GM23338 (cell line): Measurements from ENCODE around the gene SEZ6L.

Experiments
- CTCF ChIP-seq, 2 experiments: fragments of 200-600 bp in 1 of 2; sonication (generic) in 1 of 2; conservative IDR thresholded peaks; 2 replicates each; pipeline versions ENCODE4 v1.5.1 to v1.6.1; 2016 to 2017; ENCODE audit warnings: antibody characterized with exemption in 2 of 2, low read depth in 2 of 2, mild to moderate bottlenecking in 2 of 2, moderate library complexity in 1 of 2
- EZH2 ChIP-seq: fragments of 200-600 bp; sonication (generic); IDR thresholded peaks from one replicate; pipeline ENCODE4 v1.8.0; 2017; ENCODE audit warnings: antibody characterized with exemption, mild to moderate bottlenecking, low read depth; ENCODE audit not compliant: unreplicated experiment
- EZH2phosphoT487 ChIP-seq: fragments of 200-600 bp; sonication (generic); IDR thresholded peaks from one replicate; pipeline ENCODE4 v1.8.1; 2018; ENCODE audit warnings: antibody characterized with exemption; ENCODE audit not compliant: unreplicated experiment
- POLR2AphosphoS5 ChIP-seq: IDR thresholded peaks from 2 replicates; pipeline ENCODE4 v1.6.1; 2016; ENCODE audit warnings: antibody characterized with exemption, low read depth
- STAT1 ChIP-seq: IDR thresholded peaks from one replicate; pipeline ENCODE4 v1.6.1; 2016; ENCODE audit warnings: antibody characterized with exemption; ENCODE audit not compliant: unreplicated experiment

GRCh38 chr22:26389125-26389524, 219.9 kb downstream of the SEZ6L start:
- TF ChIP-seq CTCF (conservative IDR thresholded peaks at IDR 0.05; ENCODE audit: low read depth in 2 of 2), result no peak
- no peak for TF ChIP-seq STAT1
- no peak for TF ChIP-seq POLR2AphosphoS5
- TF ChIP-seq EZH2, result no peak
- no peak for TF ChIP-seq EZH2phosphoT487
